Naive thymus-derived CD4-positive, alpha-beta T cell (primary cell): Measurements from ENCODE around the gene TAS2R50. TPM values are rescaled to one million over a fixed set of nuclear protein-coding genes. Genes with fewer than 3 reads are reported as not detected.

Experiments used
- ATAC-seq: fragments of 150-1000 bp; cut with Tn5 transposase; 2 replicates; pipeline ENCODE4 v1.10.0; 2021; ENCODE audit warnings: mild to moderate bottlenecking, moderate library complexity
- CTCF ChIA-PET: fragments of 350-600 bp; sonication (Branson Sonifier 250); formaldehyde crosslinking; loops from one replicate; lab custom pipeline; 2021; ENCODE audit warnings: antibody characterized with exemption; lab: Charles Lee
- POLR2A ChIA-PET: fragments of 350-600 bp; sonication (Branson Sonifier 250); formaldehyde crosslinking; loops from one replicate; lab custom pipeline; 2021; ENCODE audit warnings: antibody characterized with exemption, inconsistent platforms; lab: Charles Lee
- DNase-seq, 9 donors: peaks; one replicate each; pipeline versions ENCODE4 v3.0.0 to v3.0.0-alpha.2; 2020 to 2022; ENCODE audit warnings: mixed read lengths in 1 of 9
- H3K27ac ChIP-seq: one replicate; pipeline ENCODE4 v1.7.0; 2013; ENCODE audit warnings: mild to moderate bottlenecking, low read depth, low read length, moderate library complexity
- H3K27me3 ChIP-seq, 2 donors: one replicate each; pipeline ENCODE4 v1.7.0; 2013; ENCODE audit warnings: low read length in 2 of 2, mild to moderate bottlenecking in 2 of 2, moderate library complexity in 2 of 2; ENCODE audit not compliant: control insufficient read depth in 2 of 2, insufficient read depth in 2 of 2
- H3K36me3 ChIP-seq, 3 experiments: 1 replicate in 2 of 3; 2 replicates in 1 of 3; pipeline ENCODE4 v1.7.0; 2013; ENCODE audit warnings: low read length in 3 of 3, mild to moderate bottlenecking in 3 of 3, moderate library complexity in 1 of 3; ENCODE audit not compliant: insufficient read depth in 3 of 3, control insufficient read depth in 2 of 3
- H3K4me1 ChIP-seq, 2 donors: one replicate each; pipeline ENCODE4 v1.7.0; 2013; ENCODE audit warnings: low read length in 2 of 2, mild to moderate bottlenecking in 2 of 2, moderate library complexity in 1 of 2; ENCODE audit not compliant: control insufficient read depth in 2 of 2, insufficient read depth in 2 of 2
- H3K4me3 ChIP-seq: 2 replicates; pipeline ENCODE4 v1.7.0; 2013; ENCODE audit warnings: mild to moderate bottlenecking, low read length
- H3K9me3 ChIP-seq, 3 experiments: 1 replicate in 2 of 3; 2 replicates in 1 of 3; pipeline ENCODE4 v1.7.0; 2013; ENCODE audit warnings: low read length in 3 of 3; ENCODE audit not compliant: control insufficient read depth in 2 of 3
- H3K27ac Mint-ChIP-seq, 9 donors: one replicate each; pipeline ENCODE4 v1.8.0; 2020 to 2022; ENCODE audit warnings: mixed read lengths in 9 of 9, mild to moderate bottlenecking in 8 of 9, moderate library complexity in 5 of 9, inconsistent platforms in 2 of 9
- H3K27me3 Mint-ChIP-seq, 5 donors: one replicate each; pipeline ENCODE4 v1.8.0; 2021 to 2022; ENCODE audit warnings: mixed read lengths in 5 of 5, mild to moderate bottlenecking in 1 of 5
- H3K36me3 Mint-ChIP-seq, 5 donors: one replicate each; pipeline ENCODE4 v1.8.0; 2020 to 2022; ENCODE audit warnings: mixed read lengths in 5 of 5, mild to moderate bottlenecking in 3 of 5, inconsistent platforms in 1 of 5
- H3K4me1 Mint-ChIP-seq, 7 donors: one replicate each; pipeline ENCODE4 v1.8.0; 2020 to 2022; ENCODE audit warnings: mixed read lengths in 7 of 7, mild to moderate bottlenecking in 3 of 7, inconsistent platforms in 1 of 7
- H3K4me3 Mint-ChIP-seq, 10 donors: one replicate each; pipeline ENCODE4 v1.8.0; 2020 to 2022; ENCODE audit warnings: mild to moderate bottlenecking in 10 of 10, mixed read lengths in 10 of 10, moderate library complexity in 6 of 10, inconsistent platforms in 2 of 10
- H3K9me3 Mint-ChIP-seq, 11 donors: one replicate each; pipeline ENCODE4 v1.8.0; 2020 to 2022; ENCODE audit warnings: mixed read lengths in 11 of 11, mild to moderate bottlenecking in 4 of 11, inconsistent platforms in 1 of 11, moderate library complexity in 1 of 11
- intact Hi-C, 2 donors: fragments of 100-400 bp; cut with micrococcal nuclease; formaldehyde crosslinking; loops; one replicate each; pipeline ENCODE4 v1.15.1; 2023
- polyA plus RNA-seq, 2 donors: library from polyadenylated mRNA; unstranded; fragments of 300-500 nt; fragmentation: Illumina TruSeq; gene quantifications; one replicate each; pipeline ENCODE4 v1.2.3, GENCODE V29; 2021
- total RNA-seq, 6 experiments: library from RNA in 5 of 6; stranded (reverse) in 5 of 6; gene quantifications; 1 replicate in 5 of 6; 2 replicates in 1 of 6; pipeline ENCODE4 v1.2.3 and lab custom pipeline; 2021 to 2026

TAS2R50 gene
- total and polyA plus RNA-seq, 7 experiments from 2014 or later: 0.72 to 1.9 (median 1.5) TPM; not detected in 2

DNA sequence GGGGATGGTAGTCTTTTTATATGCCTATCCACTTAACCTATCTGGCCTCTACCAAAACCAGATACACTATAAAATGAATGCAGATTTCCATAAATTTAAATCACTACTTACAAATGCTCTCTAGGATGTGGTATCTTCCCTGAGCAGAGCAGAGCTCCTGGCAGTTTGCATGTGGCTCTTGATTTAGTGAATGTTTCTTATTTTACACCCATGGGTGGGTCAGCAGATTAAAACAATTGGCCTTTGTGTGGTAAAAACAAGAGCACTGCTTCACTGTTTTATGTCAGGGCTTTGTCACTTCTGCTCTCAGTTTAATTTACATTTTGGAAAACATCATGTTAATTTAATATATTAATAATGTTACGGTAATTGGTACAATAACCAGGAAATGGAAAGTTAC, 30.2 kb upstream of the TAS2R50 start:
- Mint-ChIP-seq H3K9me3 (no peaks in the 10 kb centered on the region), H3K36me3 (peaks cover 0 to 60% (median 16%) of the 10 kb centered on the region in 5 donors), H3K4me3 (no peak overlapping the region), H3K27ac (no peak overlapping the region), H3K27me3 (no peaks in the 10 kb centered on the region), H3K4me1 (peaks cover 4 to 13% (median 9%) of the 10 kb centered on the region in 7 donors)
- Histone ChIP-seq H3K4me1 (no peaks in the 10 kb centered on the region), H3K27me3 (no peaks in the 10 kb centered on the region), H3K4me3 (no peak overlapping the region), H3K27ac (no peak overlapping the region), H3K36me3 (no peaks in the 10 kb centered on the region), H3K9me3 (no peaks in the 10 kb centered on the region)
- ATAC-seq: no peak
- ChIA-PET CTCF (no interaction called here), POLR2A (no interaction called here)
- no peak for DNase-seq
- intact Hi-C loops: no loop called here

DNA sequence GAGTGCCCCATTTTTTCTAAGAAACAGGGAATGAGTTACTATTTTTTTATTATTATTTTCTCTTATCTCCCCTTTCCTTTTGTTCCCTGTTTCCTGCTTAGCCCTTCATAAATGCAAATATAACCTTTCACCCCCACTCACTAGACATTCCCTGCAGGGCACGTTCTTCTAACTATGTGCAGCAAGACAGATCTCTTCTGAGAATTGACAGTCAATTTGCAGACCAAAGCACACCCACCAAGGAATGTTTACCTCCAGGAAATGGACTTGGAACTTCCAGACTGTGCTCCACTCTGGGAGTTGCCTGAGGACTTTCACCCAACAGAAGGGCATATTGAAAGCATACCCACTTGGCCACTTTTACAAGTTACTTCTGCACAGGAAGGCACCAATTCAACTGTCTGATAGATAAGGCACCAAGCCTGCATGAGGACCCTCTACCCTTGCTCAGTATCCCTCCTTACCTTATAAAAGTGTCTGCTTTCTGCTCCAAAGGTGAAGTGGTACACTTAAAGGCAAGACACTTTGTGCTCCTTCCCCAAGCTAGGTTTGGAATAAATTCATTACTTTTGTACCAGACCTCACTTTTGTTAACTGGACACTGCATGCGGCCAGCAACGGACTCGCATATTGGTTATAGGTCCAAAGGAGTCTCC, 29.2 kb upstream of the TAS2R50 start:
- no peaks in the 10 kb centered on the region for H3K27me3 Mint-ChIP-seq
- no peaks in the 10 kb centered on the region for H3K36me3 ChIP-seq
- peaks cover 0 to 53% (median 12%) of the 10 kb centered on the region in 5 donors for H3K36me3 Mint-ChIP-seq
- ChIA-PET CTCF (no interaction called here), POLR2A (no interaction called here)
- H3K27ac ChIP-seq: no peak overlapping the region
- no peaks in the 10 kb centered on the region for H3K9me3 ChIP-seq
- peaks cover 0 to 13% (median 6%) of the 10 kb centered on the region in 7 donors for H3K4me1 Mint-ChIP-seq
- no peaks in the 10 kb centered on the region for H3K27me3 ChIP-seq
- DNase-seq (no peak), ATAC-seq (no peak)
- no peak overlapping the region for H3K4me3 ChIP-seq
- no peaks in the 10 kb centered on the region for H3K4me1 ChIP-seq
- H3K4me3 Mint-ChIP-seq: no peak overlapping the region
- H3K9me3 Mint-ChIP-seq: no peaks in the 10 kb centered on the region
- intact Hi-C loops: loop anchor here in 1 of 2 donors (2.0 kb wide), 1 partner anchor 53 kb away; no protein-coding TSS in a partner anchor
- H3K27ac Mint-ChIP-seq: no peak overlapping the region

DNA sequence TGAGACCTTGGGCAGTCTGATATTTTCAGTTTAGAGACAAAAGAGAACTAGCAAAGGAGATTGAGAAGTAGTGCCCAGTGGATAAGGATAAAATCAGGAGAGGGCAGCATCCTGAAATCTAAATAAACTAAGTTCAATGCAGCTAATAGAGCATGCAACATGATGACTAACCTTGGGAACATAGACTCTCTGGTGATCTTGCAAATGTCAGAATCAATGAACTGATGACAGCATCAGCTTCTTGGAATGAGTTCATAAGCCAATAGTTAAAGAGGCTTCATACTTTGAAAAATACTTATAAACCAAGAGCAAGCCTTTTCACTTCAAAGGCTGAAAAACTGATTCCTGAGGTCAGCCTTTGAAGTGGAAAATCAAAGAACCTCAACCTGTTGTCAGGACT, 27.5 kb upstream of the TAS2R50 start:
- Histone ChIP-seq H3K9me3 (no peaks in the 10 kb centered on the region), H3K4me3 (no peak overlapping the region), H3K27ac (no peak overlapping the region), H3K36me3 (no peaks in the 10 kb centered on the region), H3K27me3 (no peaks in the 10 kb centered on the region), H3K4me1 (no peaks in the 10 kb centered on the region)
- intact Hi-C loops: loop anchor here in 1 of 2 donors (2.0 kb wide), 1 partner anchor 55 kb away; no protein-coding TSS in a partner anchor
- Mint-ChIP-seq H3K27me3 (no peaks in the 10 kb centered on the region), H3K4me3 (no peak overlapping the region), H3K4me1 (peaks cover 0 to 13% (median 6%) of the 10 kb centered on the region in 7 donors), H3K36me3 (peaks cover 0 to 50% (median 15%) of the 10 kb centered on the region in 5 donors), H3K9me3 (no peaks in the 10 kb centered on the region), H3K27ac (no peak overlapping the region)
- ChIA-PET CTCF (no interaction called here), POLR2A (no interaction called here)
- DNase-seq: no peak
- no peak for ATAC-seq

DNA sequence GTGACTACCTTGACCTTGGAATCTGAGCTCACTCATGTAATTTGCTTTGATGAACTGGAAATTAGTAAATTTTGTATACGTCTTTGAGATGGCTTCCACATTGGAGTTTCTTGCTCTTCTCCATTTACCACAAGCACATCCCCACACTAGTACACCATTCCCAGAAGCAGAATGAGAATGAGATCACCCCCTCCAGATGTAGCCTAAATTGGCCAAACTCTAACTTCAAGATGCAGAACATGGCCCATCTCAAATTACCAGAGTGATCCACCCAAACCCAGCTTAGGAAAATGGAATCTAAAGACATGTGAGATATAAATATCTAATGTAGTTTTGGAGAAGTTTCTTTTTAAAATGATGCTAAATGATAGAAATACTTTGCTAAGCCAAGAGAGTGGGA, 20.9 kb upstream of the TAS2R50 start:
- no peaks in the 10 kb centered on the region for H3K9me3 Mint-ChIP-seq
- CTCF ChIA-PET: no interaction called here
- Histone ChIP-seq H3K4me1 (no peaks in the 10 kb centered on the region), H3K36me3 (no peaks in the 10 kb centered on the region), H3K27me3 (no peaks in the 10 kb centered on the region), H3K4me3 (no peak overlapping the region), H3K27ac (no peak overlapping the region), H3K9me3 (no peaks in the 10 kb centered on the region)
- H3K36me3 Mint-ChIP-seq: peaks cover 0 to 24% (median 16%) of the 10 kb centered on the region in 5 donors
- no peak overlapping the region for H3K27ac Mint-ChIP-seq
- intact Hi-C loops: no loop called here
- H3K4me1 Mint-ChIP-seq: no peaks in the 10 kb centered on the region
- DNase-seq (no peak), ATAC-seq (no peak)
- POLR2A ChIA-PET: no interaction called here
- H3K4me3 Mint-ChIP-seq: no peak overlapping the region
- H3K27me3 Mint-ChIP-seq: no peaks in the 10 kb centered on the region

DNA sequence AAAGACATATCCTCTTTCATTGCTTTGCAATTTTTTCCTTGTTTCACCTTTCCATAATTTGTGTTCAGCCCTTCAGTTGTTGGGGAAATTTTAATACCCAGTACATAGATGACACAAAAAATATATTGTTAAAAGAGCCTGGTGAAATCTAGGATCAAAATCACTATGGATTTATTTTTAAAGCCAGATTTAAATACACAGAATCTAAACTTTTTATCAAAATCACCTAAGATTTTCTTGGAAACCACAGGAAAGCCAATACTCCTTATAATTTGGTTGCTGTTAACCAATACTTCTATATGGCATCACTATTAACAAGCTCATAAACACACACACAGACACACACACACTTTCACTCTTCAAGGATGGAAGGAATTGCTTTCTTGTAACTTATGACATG, 11.5 kb upstream of the TAS2R50 start, which contains the start of gene TAS2R20:
Gene TAS2R20, minus strand, starts transcription at position 101 of the 400 bp plus-strand sequence. CDS start 429 bp downstream, outside the sequence.
- intact Hi-C loops: no loop called here
- Histone ChIP-seq H3K4me3 (no peak within 1 kb of the TSS), H3K9me3 (no peaks in the 10 kb centered on the region), H3K36me3 (no peaks in the 10 kb centered on the region), H3K4me1 (no peaks in the 10 kb centered on the region), H3K27me3 (no peaks in the 10 kb centered on the region), H3K27ac (no peak within 1 kb of the TSS)
- H3K27ac Mint-ChIP-seq: no peak within 1 kb of the TSS
- ATAC-seq: no peak
- peaks cover 0 to 6% (median 0%) of the 10 kb centered on the region in 7 donors for H3K4me1 Mint-ChIP-seq
- no peak for DNase-seq
- H3K36me3 Mint-ChIP-seq: peaks cover 7 to 42% (median 21%) of the 10 kb centered on the region in 5 donors
- POLR2A ChIA-PET: no interaction called here
- peaks cover 0 to 6% (median 0%) of the 10 kb centered on the region in 11 donors for H3K9me3 Mint-ChIP-seq
- H3K4me3 Mint-ChIP-seq: no peak within 1 kb of the TSS
- no peaks in the 10 kb centered on the region for H3K27me3 Mint-ChIP-seq
- CTCF ChIA-PET: no interaction called here

DNA sequence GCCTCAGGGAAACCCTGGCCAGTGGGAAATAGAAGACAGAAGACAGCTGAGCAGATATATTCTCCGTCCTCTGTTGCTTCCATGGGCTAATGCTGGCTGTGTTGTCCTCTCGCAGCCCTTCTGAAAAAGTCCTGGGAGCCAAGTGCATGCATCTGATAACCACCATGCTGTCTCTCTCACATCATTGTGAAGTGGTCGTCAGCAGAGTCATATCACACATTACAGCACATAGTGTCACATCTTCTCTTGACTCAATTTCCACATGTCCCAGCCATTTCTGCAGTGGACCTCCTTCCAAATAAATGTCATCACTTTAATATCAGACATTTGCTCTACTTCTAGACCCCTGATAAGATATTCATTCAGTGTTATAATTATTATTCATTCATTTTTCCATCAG, 7.6 kb upstream of the TAS2R50 start:
- Mint-ChIP-seq H3K27me3 (no peaks in the 10 kb centered on the region), H3K4me1 (peaks cover 0 to 6% (median 0%) of the 10 kb centered on the region in 7 donors), H3K9me3 (peaks cover 0 to 14% (median 0%) of the 10 kb centered on the region in 11 donors), H3K27ac (no peak overlapping the region), H3K4me3 (no peak overlapping the region), H3K36me3 (peaks cover 12 to 54% (median 44%) of the 10 kb centered on the region in 5 donors)
- ATAC-seq: no peak
- no peak for DNase-seq
- no peak overlapping the region for H3K27ac ChIP-seq
- H3K36me3 ChIP-seq: no peaks in the 10 kb centered on the region
- no peaks in the 10 kb centered on the region for H3K4me1 ChIP-seq
- H3K9me3 ChIP-seq: no peaks in the 10 kb centered on the region
- no peaks in the 10 kb centered on the region for H3K27me3 ChIP-seq
- CTCF ChIA-PET: no interaction called here
- no peak overlapping the region for H3K4me3 ChIP-seq
- intact Hi-C loops: no loop called here
- POLR2A ChIA-PET: no interaction called here

DNA sequence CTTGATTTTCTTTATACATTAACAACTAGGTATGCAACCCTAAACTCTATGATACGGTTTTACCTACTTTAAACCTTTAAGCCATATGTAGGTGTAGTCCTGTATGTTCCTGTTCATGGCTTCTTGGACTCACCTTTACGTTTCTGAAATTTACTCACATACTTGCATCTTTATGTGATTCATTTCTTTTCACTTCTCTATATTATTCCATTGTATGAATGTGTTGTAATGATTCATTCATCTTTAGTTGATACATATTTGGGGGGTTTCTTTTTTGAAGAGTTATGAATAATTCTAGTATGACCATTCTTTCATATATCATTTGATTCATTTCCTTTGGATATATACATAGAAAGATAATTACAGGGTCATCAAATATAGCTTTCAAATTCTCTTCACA, 2.4 kb upstream of the TAS2R50 start:
- Histone ChIP-seq H3K4me1 (no peaks in the 10 kb centered on the region), H3K36me3 (no peaks in the 10 kb centered on the region), H3K4me3 (no peak overlapping the region), H3K27me3 (no peaks in the 10 kb centered on the region), H3K27ac (no peak overlapping the region), H3K9me3 (no peaks in the 10 kb centered on the region)
- ATAC-seq (no peak), DNase-seq (no peak)
- H3K27me3 Mint-ChIP-seq: peaks cover 0 to 27% (median 0%) of the 10 kb centered on the region in 5 donors
- CTCF ChIA-PET: no interaction called here
- POLR2A ChIA-PET: no interaction called here
- H3K4me3 Mint-ChIP-seq: no peak overlapping the region
- peaks cover 5 to 30% (median 29%) of the 10 kb centered on the region in 5 donors for H3K36me3 Mint-ChIP-seq
- H3K27ac Mint-ChIP-seq: no peak overlapping the region
- H3K9me3 Mint-ChIP-seq: peaks cover 0 to 14% (median 0%) of the 10 kb centered on the region in 11 donors
- H3K4me1 Mint-ChIP-seq: peaks cover 0 to 14% (median 11%) of the 10 kb centered on the region in 7 donors
- intact Hi-C loops: no loop called here
